Testis (tissue), 3 donors: Measurements from ENCODE around the gene DUSP22. TPM values are rescaled to one million over a fixed set of nuclear protein-coding genes. Genes with fewer than 3 reads are reported as not detected.

Source experiments
- DNase-seq: peaks from one replicate; pipeline ENCODE4 v3.0.0-alpha.2; 2019
- H3K27ac ChIP-seq, 2 donors: fragments of 200-600 bp; sonication (generic); one replicate each; pipeline ENCODE4 v1.5.1; 2019
- H3K27me3 ChIP-seq: fragments of 200-600 bp; sonication (generic); one replicate; pipeline ENCODE4 v1.5.1; 2019
- H3K36me3 ChIP-seq: fragments of 200-600 bp; sonication (generic); one replicate; pipeline ENCODE4 v1.5.1; 2017; ENCODE audit warnings: low read depth; ENCODE audit errors: missing control alignments
- H3K4me1 ChIP-seq: fragments of 200-600 bp; sonication (generic); one replicate; pipeline ENCODE4 v1.5.1; 2019
- H3K4me3 ChIP-seq, 2 donors: fragments of 200-600 bp; sonication (generic); one replicate each; pipeline ENCODE4 v1.5.1; 2017 to 2019
- H3K9me3 ChIP-seq: fragments of 200-600 bp; sonication (generic); one replicate; pipeline ENCODE4 v1.5.1; 2017
- POLR2A ChIP-seq: fragments of 450-650 bp; IDR thresholded peaks from one replicate; pipeline ENCODE4 v1.6.1; 2017; ENCODE audit warnings: antibody characterized with exemption, mild to moderate bottlenecking, moderate library complexity
- WGBS, 2 donors: methylation state at CpG; one replicate each; pipeline ENCODE4 v1.1.5; 2018; 5-methylcytosine and 5-hydroxymethylcytosine counted together
- intact Hi-C: fragments of 100-400 bp; cut with DNase I; formaldehyde crosslinking; loops from one replicate; pipeline ENCODE4 v1.15.1; 2023; ENCODE audit warnings: low total_unique reads
- polyA plus RNA-seq: library from polyadenylated mRNA; stranded (reverse); fragments of 350-450 nt; fragmentation: Illumina TruSeq; extraction: RNeasy Lipid Tissue Mini Kit (QIAGEN cat#74804); gene quantifications from one replicate; pipeline ENCODE4 v1.2.3, GENCODE V29; 2014; ENCODE audit warnings: low read depth, low replicate concordance; ENCODE audit not compliant: insufficient read depth
- total RNA-seq, 2 donors: library from RNA; depleted of rRNA; stranded (reverse); fragments of >200 nt; gene quantifications; one replicate each; pipeline ENCODE4 v1.2.3, GENCODE V29; 2016
- TF ChIP-seq, protein P1 (sequence below), 3 experiments: fragments of 450-650 bp in 2 of 3; fragments of 200-600 bp in 1 of 3; sonication (generic) in 1 of 3; IDR thresholded peaks; one replicate each; pipeline ENCODE4 v1.5.1; 2016 to 2019; ENCODE audit warnings: antibody characterized with exemption in 3 of 3, mild to moderate bottlenecking in 2 of 3, moderate library complexity in 1 of 3

The DUSP22 gene
- total and polyA plus RNA-seq, 3 donors from 2014 or later, result 112 to 158 (median 129) TPM

DNA sequence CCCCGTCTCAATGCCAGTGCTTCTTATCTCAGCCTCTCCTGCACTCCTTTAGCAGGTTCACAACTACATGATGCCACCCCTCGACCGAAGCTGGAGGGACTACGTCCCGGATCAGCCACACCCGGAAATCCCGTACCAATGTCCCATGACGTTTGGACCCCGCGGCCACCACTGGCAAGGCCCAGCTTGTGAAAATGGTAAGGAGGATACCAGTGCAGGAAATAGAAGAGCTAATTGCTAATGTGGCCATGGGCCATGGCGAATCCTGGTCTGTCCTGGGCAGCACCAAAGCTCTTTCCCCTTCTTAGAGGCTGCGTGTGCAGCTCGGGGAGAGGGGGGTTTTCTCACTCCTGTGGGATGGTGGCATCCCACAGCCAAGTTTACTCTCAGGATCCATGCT, 104.8 kb downstream of the DUSP22 start:
- no peaks in the 10 kb centered on the region for H3K9me3 ChIP-seq
- no peaks in the 10 kb centered on the region for H3K27me3 ChIP-seq
- intact Hi-C loops, result no loop called here
- 85 to 86% methylated on average over 13 of the region's 13 CpGs for WGBS, 2 donors
- peaks cover 3% of the 10 kb centered on the region for H3K4me1 ChIP-seq
- no peak overlapping the region for H3K4me3 ChIP-seq
- TF ChIP-seq POLR2A, result no peak
- TF ChIP-seq, protein P1, sequence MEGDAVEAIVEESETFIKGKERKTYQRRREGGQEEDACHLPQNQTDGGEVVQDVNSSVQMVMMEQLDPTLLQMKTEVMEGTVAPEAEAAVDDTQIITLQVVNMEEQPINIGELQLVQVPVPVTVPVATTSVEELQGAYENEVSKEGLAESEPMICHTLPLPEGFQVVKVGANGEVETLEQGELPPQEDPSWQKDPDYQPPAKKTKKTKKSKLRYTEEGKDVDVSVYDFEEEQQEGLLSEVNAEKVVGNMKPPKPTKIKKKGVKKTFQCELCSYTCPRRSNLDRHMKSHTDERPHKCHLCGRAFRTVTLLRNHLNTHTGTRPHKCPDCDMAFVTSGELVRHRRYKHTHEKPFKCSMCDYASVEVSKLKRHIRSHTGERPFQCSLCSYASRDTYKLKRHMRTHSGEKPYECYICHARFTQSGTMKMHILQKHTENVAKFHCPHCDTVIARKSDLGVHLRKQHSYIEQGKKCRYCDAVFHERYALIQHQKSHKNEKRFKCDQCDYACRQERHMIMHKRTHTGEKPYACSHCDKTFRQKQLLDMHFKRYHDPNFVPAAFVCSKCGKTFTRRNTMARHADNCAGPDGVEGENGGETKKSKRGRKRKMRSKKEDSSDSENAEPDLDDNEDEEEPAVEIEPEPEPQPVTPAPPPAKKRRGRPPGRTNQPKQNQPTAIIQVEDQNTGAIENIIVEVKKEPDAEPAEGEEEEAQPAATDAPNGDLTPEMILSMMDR (IDR thresholded peaks at IDR 0.05), result no peak
- H3K36me3 ChIP-seq, result no peaks in the 10 kb centered on the region
- H3K27ac ChIP-seq, result no peak overlapping the region
- no peak for DNase-seq

- DNase-seq, result no peak
- intact Hi-C loops, result no loop called here
- no peak for TF ChIP-seq POLR2A
- TF ChIP-seq, protein P1 (IDR thresholded peaks at IDR 0.05), result no peak
- Histone ChIP-seq H3K27ac (no peak overlapping the region), H3K9me3 (no peaks in the 10 kb centered on the region), H3K4me1 (peaks cover 3% of the 10 kb centered on the region), H3K36me3 (no peaks in the 10 kb centered on the region), H3K27me3 (no peaks in the 10 kb centered on the region), H3K4me3 (no peak overlapping the region)
- WGBS, 2 donors, result 82 to 90% methylated on average over 5 of the region's 5 CpGs
Observed at GRCh38 chr6:397604-398003, 105.3 kb downstream of the DUSP22 start.

DNA sequence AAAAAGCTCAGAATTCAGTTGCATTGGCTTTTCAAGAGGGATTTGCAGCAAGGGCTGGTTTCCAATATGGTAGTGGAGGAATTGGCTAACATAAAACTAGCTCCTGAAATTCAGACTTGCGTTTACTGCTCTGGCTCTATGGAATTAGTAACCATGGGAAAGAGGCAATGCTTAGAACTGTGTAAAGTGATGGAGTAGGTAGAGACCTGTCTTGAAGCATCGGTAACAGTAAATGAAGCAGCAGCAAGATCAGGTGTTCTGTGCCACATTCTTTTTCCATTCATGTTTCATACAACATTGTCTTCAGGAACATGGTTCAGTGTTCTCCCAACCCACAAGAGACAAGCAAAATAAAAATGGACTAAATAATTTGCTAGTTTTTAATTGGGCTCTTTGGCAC, 105.8 kb downstream of the DUSP22 start:
- Histone ChIP-seq H3K27me3 (no peaks in the 10 kb centered on the region), H3K4me1 (peaks cover 3% of the 10 kb centered on the region), H3K9me3 (no peaks in the 10 kb centered on the region), H3K4me3 (no peak overlapping the region), H3K27ac (no peak overlapping the region), H3K36me3 (no peaks in the 10 kb centered on the region)
- DNase-seq, result no peak
- WGBS, 2 donors, result 94% methylated on average over 2 of the region's 2 CpGs
- TF ChIP-seq, protein P1 (IDR thresholded peaks at IDR 0.05), result no peak
- TF ChIP-seq POLR2A, result no peak
- intact Hi-C loops, result no loop called here

DNA sequence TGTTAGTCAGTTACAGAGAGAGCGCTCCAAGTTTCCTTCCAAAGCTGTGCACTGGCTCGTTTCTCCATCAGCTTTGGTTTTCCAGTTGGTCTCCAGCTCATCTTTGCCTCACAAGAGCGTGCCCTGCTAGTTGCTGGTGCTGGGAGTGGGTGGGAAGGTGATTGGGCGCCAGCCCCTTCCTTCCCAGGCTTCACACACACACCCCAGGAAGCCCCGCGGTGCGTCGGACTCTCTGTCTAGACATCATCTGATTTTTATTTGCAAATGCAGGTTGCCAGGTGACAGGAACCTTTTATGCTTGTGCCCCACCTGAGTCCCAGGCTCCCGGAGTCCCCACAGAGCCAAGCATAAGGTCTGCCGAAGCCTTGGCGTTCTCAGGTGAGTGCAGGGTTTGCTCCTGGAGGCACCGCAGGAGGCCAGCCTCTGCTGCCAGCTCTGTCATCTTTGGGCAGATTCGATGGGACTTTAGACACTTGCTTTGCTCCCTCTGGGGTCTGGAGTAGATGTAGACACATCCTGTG, 106.3 kb downstream of the DUSP22 start:
- Histone ChIP-seq H3K4me3 (no peak overlapping the region), H3K27me3 (no peaks in the 10 kb centered on the region), H3K36me3 (no peaks in the 10 kb centered on the region), H3K4me1 (peaks cover 3% of the 10 kb centered on the region), H3K9me3 (no peaks in the 10 kb centered on the region), H3K27ac (no peak overlapping the region)
- no peak for TF ChIP-seq POLR2A
- TF ChIP-seq, protein P1 (IDR thresholded peaks at IDR 0.05), result no peak
- 79 to 93% methylated on average over 8 to 13 of the region's 13 CpGs for WGBS, 2 donors
- DNase-seq, result no peak
- intact Hi-C loops, result no loop called here

- WGBS, 2 donors, result 80 to 86% methylated on average over 11 of the region's 11 CpGs
- no peak for TF ChIP-seq POLR2A
- TF ChIP-seq, protein P1 (IDR thresholded peaks at IDR 0.05), result no peak
- H3K27me3 ChIP-seq, result no peaks in the 10 kb centered on the region
- no peak for DNase-seq
- H3K27ac ChIP-seq, result no peak overlapping the region
- H3K9me3 ChIP-seq, result no peaks in the 10 kb centered on the region
- intact Hi-C loops, result no loop called here
- H3K36me3 ChIP-seq, result no peaks in the 10 kb centered on the region
- peaks cover 3% of the 10 kb centered on the region for H3K4me1 ChIP-seq
- no peak overlapping the region for H3K4me3 ChIP-seq
Observed at GRCh38 chr6:399785-400534, 107.7 kb downstream of the DUSP22 start.
